NCI-H2196 (cell line): Measurements from ENCODE around the gene STAP2.
"Not testable (repeated sequence)": the region's sequence is repeated elsewhere in the genome, so short reads cannot be mapped to it uniquely, and the experiment has no call there.

Experiments
- DNase-seq: peaks from one replicate; lab custom pipeline; 2025; ENCODE audit not compliant: unreplicated experiment; lab: John Stamatoyannopoulos, UW

Gene STAP2

DNA sequence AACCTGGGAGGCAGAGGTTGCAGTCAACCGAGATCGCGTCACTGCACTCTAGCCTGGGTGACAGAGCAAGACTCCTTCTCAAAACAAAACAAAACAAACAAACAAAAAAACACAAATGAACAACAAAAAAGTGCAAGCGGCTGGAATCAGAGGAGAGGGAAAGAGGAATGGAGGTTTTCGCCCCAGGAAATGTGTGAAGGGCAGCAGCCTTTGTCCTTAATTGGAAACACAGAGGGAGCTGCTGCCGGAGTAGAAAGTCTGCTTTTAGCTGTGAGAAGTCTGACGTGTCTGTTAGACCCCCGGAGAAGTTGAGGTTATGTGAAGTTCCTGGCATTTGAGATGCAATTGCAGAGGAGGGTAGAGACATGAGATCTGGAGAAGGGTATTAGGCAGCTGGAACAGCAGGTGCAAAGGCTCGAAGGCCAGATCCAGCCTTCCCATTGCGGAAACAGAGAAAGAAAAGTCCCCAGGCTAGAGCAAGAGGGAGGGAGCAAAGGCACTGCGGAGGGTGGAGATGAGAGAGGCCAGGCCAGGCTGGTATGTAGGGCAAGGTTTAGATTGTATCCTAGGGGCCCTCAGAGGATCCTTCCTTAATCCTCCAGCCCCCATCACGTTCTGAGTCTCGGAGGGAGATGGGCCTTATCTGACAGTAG, 36.9 kb downstream of the STAP2 start:
- no peak for DNase-seq

DNA sequence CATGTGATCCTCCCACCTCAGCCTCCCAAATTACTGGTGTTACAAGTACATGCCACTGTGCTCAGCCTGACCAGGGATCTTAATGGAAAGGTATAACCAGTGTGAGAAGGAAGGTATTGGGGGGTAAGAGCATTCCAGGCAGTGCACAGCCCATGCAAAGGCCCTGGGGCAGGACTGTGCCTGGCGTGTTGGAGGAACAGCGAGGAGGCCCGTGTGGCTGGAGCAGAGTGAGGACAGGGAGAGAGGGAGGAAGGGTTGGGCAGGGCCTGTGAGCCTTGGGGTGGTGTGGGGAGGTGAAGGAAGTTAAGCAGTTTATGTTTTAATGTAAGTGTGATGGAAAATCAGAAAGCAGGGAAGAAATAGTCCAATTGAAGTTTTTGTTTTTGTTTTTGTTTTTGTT, 38.0 kb downstream of the STAP2 start:
- DNase-seq: no peak

DNA sequence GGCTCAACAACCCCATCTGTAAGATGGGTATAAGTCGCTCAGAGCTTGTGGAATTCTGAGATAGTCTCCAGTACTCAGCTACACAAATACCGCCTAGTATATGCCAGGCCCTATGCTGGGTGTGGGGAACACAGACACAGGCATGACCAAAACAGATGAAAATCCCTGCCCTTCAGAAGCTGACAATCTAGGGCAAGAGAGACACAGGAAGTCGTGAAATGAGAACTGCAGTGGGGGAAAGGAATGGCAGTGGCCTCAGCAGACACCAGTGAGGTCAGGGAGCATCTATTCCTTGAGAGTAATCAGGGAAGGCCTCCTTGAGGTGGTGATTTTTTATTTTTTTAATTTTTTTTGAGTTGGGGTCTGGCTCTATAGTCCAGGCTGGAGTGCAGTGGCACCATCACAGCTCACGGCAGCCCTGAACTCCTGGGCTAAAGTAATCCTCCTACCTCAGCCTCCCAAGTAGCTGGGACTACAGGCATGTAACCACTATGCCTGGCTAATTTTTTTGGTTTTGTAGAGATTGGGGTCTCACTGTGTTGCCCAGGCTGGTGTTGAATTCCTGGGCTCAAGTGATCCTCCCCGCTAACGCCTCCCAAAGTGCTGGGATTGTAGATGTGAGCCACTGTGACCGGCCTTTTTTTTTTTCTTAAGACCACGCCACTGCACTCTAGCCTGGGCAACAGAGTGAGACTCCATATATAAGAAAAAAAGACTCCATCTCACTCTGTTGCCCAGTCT, 39.6 kb downstream of the STAP2 start:
- DNase-seq: no peak

DNA sequence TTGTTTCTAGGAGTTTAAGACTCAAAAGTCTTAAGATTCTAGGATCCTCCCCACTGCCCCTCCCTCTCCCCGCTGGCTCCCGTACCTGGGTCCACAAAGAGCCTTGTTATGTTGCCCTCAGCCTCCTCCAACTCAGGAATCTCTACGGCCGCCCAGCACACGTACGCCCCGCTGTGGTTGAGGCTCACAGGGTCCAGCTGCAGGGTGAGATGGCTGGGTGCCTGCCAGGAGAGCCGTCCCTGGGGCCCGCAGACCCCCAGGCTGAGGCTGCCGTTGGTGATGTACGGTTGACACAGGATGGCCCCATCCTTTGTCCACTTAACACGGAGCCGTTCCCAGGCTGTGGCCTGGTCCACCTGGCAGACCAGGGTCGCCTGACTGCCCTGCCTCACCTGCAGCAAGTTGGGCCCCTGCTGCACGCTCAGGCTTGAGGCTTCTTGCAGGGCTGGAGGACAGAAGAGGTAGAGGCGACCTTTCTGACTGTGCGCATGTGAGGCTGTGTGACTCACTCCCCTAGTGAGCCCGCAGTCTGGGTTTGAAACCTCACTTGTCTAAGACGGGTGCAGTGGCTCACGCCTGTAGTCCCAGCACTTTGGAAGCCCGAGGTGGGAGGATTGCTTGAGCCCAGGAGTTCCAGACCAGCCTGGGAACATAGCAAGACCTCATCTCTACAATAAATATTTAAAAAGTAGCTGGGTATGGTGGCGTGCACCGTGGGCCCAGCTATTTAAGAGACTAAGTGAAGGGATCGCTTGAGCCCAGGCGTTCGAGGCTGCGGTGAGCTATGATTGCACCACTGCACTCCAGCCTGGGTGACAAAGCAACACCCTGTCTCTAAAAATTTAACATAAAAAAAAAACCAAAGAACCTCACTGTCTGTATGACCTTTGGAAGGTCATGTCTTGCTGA, 40.5 kb downstream of the STAP2 start:
- DNase-seq: no peak

DNA sequence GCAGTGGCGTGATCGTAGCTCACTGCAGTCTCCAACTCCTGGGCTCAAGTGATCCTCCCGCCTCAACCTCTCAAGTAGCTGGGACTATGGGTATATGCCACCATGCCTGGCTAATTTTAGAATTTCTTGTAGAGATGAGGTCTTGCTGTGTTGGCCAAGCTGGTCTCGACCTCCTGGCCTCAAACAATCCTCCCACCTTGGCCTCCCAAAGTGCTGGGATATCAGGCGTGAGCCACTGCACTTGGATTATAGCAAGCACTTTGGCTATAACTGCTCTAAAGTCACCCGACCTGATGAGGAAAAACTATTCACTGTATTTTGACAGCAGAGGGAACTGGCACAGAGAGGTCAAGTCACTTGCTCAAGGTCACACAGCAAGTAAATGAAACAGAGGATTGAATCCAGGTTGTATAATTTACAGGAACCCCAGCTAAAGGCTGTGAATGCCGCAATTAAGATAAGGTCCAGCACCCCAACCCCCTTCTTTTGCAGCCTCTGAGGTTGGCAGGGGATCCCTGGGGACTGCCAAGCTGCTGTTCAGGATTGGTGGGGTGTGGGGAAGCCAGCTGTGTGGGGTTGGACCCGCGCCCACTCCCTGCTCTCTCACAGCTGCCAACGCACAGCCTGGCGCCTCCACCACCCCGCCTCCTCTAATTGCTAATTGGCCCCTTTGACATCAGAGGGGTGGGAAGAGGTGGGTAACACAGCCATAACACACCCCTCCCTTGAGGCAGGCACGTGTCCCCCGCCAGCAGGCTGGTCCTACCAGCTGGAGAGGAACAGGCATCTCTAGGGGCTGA, 42.5 kb downstream of the STAP2 start:
- DNase-seq: peak; percentile 75

DNA sequence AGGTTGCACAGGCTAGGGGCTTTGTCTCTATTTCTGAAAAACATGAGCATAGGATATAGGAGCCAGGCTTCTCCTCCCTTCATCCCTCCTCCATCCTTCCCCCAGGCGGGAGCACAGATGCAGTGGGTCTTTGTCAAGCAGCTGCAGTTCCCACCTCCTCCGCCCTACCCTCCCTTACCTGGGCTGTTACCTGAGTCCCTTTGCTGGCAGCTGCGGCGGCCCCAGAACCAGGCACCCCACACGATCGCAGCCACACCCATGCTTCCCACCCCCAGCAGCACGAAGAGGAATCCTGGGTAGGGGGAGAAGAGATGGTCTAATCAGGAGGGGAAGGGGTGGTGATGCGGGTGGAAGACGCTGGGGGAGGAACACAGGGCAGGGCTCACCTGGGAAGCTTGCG, 44.2 kb downstream of the STAP2 start:
- no peak for DNase-seq

DNA sequence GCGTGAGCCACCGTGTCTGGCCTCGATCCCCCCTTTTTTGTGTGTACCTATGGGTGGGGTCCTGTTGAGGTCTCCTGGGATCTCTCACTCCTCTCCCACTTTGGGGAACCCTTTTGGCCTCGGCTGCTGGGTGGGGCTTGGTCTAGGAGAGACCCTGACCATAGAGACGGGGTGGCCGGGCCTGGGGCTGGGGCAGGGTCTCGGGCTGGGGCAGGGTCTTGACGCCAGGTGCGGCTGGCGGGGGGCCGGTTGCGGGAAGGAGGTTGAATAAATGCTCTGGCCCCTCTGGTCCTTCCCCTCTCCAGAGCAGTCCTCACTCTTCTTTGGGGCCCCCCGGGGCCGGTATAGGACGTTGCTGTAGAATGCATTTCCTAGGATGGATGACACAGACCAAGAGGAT, 46.1 kb downstream of the STAP2 start:
- no peak for DNase-seq

DNA sequence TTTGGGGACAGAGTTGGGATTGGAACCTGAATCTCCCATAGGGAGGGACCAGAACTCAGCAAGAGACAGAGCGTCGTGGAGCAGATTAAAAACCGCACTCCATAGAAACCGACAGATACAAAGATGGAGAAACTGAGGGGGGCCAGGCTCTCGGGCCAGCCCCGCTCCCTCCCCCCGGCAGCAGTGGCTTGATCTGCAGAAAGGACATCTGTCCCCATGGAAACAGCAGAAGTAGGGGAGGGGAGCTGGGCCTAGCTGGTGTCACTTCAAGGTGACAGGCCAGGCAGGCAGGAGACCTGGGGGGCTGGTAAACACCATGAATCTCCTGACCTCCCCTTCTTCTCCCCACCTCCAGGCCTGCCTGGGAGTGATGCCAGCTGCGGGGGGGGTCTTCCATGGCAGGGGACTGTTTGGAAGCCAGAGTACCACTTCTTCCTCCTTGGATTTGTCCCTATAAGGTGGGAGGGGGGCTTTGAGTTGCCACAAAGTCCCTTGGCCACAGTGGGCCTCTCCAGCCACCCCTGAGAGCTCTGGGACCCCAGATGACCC, 47.4 kb downstream of the STAP2 start:
- DNase-seq: no peak

DNA sequence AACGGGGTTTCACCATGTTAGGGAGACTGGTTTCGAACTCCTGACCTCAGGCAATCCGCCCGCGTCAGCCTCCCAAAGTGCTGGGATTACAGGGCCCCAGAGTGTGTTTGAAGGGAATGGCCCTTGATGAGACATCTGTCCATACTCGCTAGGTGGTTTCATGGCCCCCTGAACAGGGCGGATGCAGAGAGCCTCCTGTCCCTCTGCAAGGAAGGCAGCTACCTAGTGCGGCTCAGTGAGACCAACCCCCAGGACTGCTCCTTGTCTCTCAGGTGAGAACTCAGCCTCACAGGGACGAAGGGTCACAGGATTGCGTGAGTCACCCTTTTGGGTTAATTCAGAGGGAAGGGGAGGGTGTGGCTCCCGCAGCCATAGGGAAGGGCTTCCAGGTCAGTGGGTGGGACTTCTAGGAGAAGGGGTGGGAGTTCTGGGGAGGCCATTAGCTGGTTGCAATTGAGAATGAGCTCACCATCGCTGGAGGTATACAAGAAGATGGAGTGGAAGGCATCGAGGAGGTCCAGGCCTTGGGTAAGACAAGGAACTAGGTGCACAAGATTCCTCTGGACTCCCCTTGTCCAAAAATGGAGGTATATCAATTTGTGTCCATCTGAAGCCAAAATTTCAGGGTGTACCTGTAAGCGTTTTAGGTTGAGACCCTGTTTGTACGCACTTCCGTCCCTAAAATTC, 50.4 kb downstream of the STAP2 start:
- no peak for DNase-seq

DNA sequence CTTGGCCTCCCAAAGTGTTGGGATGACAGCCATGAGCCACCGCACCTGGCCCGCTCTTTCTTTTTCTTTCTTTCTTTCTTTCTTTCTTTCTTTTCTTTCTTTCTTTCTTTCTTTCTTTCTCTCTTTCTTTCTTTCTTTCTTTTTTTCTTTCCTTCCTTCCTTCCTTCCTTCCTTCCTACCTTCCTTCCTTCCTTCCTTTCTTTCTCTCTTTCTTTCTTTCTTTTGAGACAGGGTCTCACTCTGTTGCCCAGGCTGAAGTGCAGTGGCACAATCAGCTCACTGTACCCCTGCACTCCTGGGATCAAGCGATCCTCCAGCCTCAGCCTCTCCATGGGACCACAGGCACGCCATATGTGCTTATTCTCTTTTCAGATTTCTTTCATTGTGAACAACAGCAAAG, 52.5 kb downstream of the STAP2 start:
- not testable (repeated sequence) for DNase-seq

DNA sequence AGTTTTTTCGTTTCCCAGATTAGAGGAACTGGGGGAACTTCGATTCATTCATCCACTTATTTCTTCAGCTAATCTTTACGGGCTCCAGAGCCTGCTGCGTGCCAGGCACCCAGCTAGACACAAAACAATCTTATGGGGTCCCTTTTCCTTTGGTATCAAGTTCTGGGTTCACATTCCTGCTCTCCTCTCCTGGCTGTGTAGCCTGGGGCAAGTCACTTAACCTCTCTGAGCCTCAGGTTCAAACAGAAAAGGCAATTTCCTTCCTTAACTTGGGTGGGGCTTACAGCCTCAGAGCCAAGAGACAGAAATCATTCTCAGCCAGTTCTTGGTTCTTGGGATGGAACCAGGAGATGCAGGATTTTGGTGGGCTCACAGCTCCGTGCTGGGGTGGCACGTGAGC, 53.7 kb downstream of the STAP2 start:
- DNase-seq: no peak

DNA sequence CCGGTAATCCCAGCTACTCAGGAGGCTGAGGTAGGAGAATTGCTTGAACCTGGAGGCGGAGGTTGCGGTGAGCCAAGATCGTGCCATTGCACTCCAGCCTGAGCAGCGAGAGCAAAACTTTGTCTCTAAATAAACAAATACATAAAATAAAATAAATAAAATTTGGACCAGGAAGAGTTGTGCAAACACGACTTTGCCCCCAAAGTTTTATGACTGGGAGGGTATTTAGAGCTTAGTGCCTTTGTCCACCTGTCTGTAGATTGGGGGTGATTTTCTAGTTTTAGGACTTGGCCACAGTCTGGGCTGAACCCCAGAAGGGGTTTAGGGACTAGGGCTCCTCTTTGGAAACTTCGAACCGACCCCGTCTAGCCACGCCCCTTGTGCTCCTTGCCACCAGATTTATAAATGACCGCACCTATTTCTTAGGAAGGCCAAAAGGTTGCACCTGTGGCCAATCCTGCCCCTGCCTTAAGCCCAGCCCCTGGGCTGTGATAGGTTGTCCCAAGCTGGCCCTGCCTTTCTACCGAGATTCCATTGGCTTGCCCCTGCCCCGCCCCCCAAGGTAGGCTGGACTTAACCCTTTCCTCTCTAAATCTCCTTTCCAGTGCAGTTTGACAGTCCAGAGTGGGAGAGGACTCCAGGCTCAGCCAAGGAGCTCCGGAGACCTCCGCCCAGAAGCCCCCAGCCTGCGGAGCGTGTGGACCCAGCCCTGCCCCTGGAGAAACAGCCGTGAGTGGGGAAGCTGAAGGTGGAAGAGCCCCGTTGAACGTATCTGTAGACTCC, 54.3 kb downstream of the STAP2 start:
- peak; percentile 51 for DNase-seq

DNA sequence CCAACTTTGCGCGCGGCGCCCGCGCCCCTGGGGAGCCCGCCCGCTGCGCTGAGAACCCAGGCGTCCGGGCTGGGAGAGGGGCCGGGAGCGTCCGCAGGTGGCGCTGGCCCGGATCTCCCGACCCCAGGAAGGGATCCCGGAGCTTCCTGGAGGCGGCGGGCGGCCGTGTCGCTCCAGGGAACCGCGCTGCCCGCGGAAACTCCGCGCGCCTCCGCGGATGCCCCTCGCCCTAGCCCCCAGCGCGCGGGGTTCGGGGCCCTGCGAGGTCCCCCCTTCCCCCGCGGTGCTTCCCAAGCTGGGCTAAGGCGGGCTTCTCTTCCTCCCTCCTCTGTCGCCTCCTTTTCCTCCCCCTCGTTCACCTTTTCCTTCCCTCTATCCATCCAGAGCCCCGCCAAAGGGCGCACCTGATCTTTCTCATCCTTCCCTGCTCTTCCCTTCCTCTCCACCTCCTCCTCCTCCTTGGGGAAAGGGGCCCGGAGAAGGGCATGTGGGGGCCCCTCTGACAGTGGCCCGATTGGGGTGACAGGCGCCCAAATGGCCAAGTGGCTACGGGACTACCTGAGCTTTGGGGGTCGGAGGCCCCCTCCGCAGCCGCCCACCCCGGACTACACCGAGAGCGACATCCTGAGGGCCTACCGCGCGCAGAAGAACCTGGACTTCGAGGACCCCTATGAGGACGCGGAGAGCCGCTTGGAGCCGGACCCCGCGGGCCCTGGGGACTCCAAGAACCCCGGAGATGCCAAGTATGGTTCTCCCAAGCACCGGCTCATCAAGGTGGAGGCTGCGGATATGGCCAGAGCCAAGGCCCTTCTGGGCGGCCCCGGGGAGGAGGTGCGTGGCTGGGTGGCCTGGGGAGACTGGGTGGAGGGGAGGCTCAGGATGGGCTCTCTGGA, 58.9 kb downstream of the STAP2 start:
- DNase-seq: no peak

DNA sequence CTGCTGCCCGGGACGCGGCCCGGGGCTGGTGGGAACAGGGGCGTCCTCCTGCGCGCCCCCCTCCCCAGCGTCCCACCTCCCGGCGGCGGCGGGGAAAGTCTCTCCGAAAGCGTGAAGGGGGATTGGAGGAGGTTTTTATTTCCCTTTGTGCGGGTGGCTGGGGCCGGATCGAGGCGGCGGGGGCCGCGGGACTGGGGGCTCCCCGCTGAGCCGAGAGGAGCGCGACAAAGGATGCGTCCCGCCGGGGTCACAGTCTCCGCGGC, 59.4 kb downstream of the STAP2 start:
- DNase-seq: no peak

DNA sequence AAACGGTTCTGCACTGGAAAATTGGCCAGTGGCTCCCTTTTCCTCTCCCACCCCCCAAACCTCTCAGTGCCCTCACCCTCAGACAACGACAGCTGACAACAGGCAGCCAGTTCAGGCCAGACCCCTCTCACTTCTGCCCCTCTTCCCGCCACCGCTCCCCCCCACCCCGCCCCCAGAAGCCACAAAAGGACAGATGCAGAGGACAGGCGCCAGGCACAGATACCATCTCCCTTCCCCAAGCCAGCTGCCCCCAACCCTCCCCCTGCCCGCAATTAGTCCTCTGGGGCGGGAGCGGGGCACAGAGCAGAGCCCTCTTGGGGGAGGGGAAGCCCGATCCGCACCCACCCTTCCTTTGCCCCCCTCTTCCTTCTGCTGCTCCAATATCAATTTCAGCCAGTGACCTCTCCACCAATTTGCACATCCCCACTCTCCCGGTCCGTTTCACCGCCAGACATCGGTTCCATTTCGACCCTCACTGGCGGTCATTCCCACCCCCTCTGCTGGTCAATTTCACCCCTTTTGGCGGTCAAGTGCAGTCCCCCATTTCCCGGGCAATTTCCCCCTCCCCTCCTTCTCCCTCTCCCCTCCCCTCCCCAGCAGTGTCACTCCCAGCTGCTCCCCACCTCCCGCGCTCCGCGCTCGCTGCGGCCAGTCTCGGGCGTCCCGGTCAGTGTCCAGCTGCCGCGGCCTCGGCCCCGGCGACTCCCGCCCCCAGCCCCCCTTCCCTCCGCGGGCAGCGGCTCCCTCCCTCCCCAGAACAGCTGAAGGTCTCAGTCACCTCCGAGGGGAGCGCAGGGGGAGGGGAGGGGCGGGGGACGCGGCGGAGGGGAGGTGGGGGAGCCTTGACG, 60.0 kb downstream of the STAP2 start, which contains the start of gene SHD:
SHD (plus strand) TSS at position 848 of the 848 bp plus-strand sequence. CDS start 798 bp downstream, outside the sequence.
- DNase-seq: no peak

DNA sequence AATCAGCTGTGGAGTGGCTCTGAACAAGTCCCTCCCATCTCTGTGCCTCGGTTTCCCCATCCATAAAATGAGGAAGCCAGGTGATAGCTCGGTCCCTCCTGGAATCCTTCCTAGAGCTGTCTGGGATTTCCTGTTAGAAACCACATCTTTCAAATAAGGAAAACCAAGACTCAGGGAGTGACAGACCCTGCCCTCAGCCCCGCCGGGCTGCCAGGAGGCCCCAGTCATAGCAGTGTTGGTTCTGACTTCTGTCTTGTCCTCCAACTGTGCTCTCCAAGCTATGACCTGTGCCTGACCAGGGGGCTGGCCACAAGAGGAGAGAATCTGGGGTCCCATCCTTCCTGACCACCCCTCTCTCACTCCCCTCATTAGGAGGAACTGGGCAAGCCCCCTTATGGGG, 60.6 kb downstream of the STAP2 start:
- DNase-seq: no peak

DNA sequence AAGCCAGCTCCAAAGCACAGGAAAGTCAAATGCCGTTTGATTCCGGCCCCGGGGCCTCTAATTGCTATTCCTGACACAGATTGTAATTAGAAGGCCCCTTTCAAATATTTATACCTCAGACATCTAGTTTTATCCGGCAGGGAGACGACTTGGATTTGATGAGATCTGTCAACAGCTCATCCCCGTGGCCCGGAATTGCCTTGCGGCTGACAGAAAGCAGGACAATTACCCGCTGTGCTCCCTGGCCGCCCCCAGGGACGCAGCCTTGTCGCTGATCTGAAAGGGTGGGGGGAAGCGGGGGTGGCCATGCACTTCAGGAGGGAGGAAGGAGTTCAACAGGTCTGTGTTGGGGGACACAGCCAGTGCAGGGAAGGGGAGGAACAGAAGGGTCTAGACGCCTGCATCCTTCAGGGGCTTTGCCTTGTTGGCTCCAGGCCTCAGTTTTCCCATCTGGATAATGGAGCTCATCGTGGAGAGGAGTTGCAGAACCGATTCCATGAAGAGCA, 61.4 kb downstream of the STAP2 start:
- no peak for DNase-seq
